HepG2 (cell line): ENCODE measurements around the gene CCDC57. TPM values are rescaled to one million over a fixed set of nuclear protein-coding genes. Genes with fewer than 3 reads are reported as not detected.

Source experiments
- ATF3 ChIP-seq: sonication (generic); formaldehyde crosslinking; IDR thresholded peaks from 2 replicates; pipeline ENCODE4 v1.4.0; 2020; ENCODE audit warnings: missing genetic modification reagents
- CC2D1A ChIP-seq: sonication (generic); formaldehyde crosslinking; IDR thresholded peaks from 2 replicates; pipeline ENCODE4 v1.8.1; 2023; ENCODE audit warnings: mild to moderate bottlenecking, missing genetic modification reagents
- DPF2 ChIP-seq: sonication (generic); formaldehyde crosslinking; IDR thresholded peaks from 2 replicates; pipeline ENCODE4 v1.4.0; 2020; ENCODE audit warnings: mild to moderate bottlenecking, low read depth, missing genetic modification reagents, borderline replicate concordance
- HBP1 ChIP-seq: IDR thresholded peaks from 2 replicates; pipeline ENCODE4 v1.6.1; 2016; ENCODE audit warnings: low read depth, control low read depth
- HOXA5 ChIP-seq: sonication (generic); formaldehyde crosslinking; IDR thresholded peaks from 2 replicates; pipeline ENCODE4 v1.4.0; 2020; ENCODE audit warnings: missing genetic modification reagents
- HOXD1 ChIP-seq: sonication (generic); formaldehyde crosslinking; IDR thresholded peaks from 2 replicates; pipeline ENCODE4 v1.5.0; 2020; ENCODE audit warnings: missing genetic modification reagents
- IRX3 ChIP-seq: sonication (generic); formaldehyde crosslinking; IDR thresholded peaks from 2 replicates; pipeline ENCODE4 v1.8.1; 2023; ENCODE audit warnings: mild to moderate bottlenecking, low read depth, missing genetic modification reagents, borderline replicate concordance
- KAT8 ChIP-seq: IDR thresholded peaks from 2 replicates; pipeline ENCODE4 v1.6.1; 2016; ENCODE audit warnings: missing genetic modification reagents, missing compliant biosample characterization
- KMT2A ChIP-seq: sonication (generic); formaldehyde crosslinking; IDR thresholded peaks from 2 replicates; pipeline ENCODE4 v1.4.0; 2020; ENCODE audit warnings: missing genetic modification reagents
- LBX2 ChIP-seq: sonication (generic); formaldehyde crosslinking; IDR thresholded peaks from 2 replicates; pipeline ENCODE4 v1.5.0; 2020; ENCODE audit warnings: missing genetic modification reagents, mild to moderate bottlenecking, borderline replicate concordance
- MEF2D ChIP-seq: sonication (generic); formaldehyde crosslinking; IDR thresholded peaks from 2 replicates; pipeline ENCODE4 v1.5.1; 2020; ENCODE audit warnings: mild to moderate bottlenecking, missing genetic modification reagents
- NFAT5 ChIP-seq: sonication (generic); formaldehyde crosslinking; IDR thresholded peaks from 2 replicates; pipeline ENCODE4 v1.4.0; 2020; ENCODE audit warnings: missing genetic modification reagents
- NFIC ChIP-seq: IDR thresholded peaks from 2 replicates; pipeline ENCODE4 v1.6.1; 2012; ENCODE audit warnings: mild to moderate bottlenecking, low read length, inconsistent platforms
- ONECUT2 ChIP-seq: sonication (generic); formaldehyde crosslinking; IDR thresholded peaks from 2 replicates; pipeline ENCODE4 v1.4.0; 2020; ENCODE audit warnings: missing genetic modification reagents
- SMYD3 ChIP-seq: sonication (generic); formaldehyde crosslinking; IDR thresholded peaks from 2 replicates; pipeline ENCODE4 v1.8.1; 2023; ENCODE audit warnings: mild to moderate bottlenecking, missing genetic modification reagents
- THAP8 ChIP-seq: sonication (generic); formaldehyde crosslinking; IDR thresholded peaks from 2 replicates; pipeline ENCODE4 v1.5.1; 2020; ENCODE audit warnings: missing genetic modification reagents, mild to moderate bottlenecking, borderline replicate concordance
- TMF1 ChIP-seq: sonication (generic); formaldehyde crosslinking; IDR thresholded peaks from 2 replicates; pipeline ENCODE4 v1.8.1; 2022; ENCODE audit warnings: low read depth, missing genetic modification reagents
- ZNF124 ChIP-seq: sonication (generic); formaldehyde crosslinking; IDR thresholded peaks from 2 replicates; pipeline ENCODE4 v1.4.0; 2020; ENCODE audit warnings: missing genetic modification reagents
- ZNF556 ChIP-seq: sonication (generic); formaldehyde crosslinking; IDR thresholded peaks from 2 replicates; pipeline ENCODE4 v1.4.0; 2020; ENCODE audit warnings: mild to moderate bottlenecking, missing genetic modification reagents, borderline replicate concordance
- ZNF816 ChIP-seq: sonication (generic); formaldehyde crosslinking; IDR thresholded peaks from 2 replicates; pipeline ENCODE4 v1.8.0; 2022; ENCODE audit warnings: missing genetic modification reagents, mild to moderate bottlenecking, borderline replicate concordance
- ZSCAN31 ChIP-seq: sonication (generic); formaldehyde crosslinking; IDR thresholded peaks from 2 replicates; pipeline ENCODE4 v1.5.0; 2020; ENCODE audit warnings: low read depth, mild to moderate bottlenecking, missing genetic modification reagents
- polyA plus RNA-seq, 8 experiments: library from polyadenylated mRNA; depleted of rRNA in 3 of 8; stranded (reverse) in 7 of 8; unstranded in 1 of 8; fragments of >200 nt; fragmentation: Illumina TruSeq in 4 of 8; extraction: Trizol in 4 of 8; gene quantifications; 2 replicates each; pipeline versions ENCODE4 v1.2.1 to v1.2.3, GENCODE V29; 2011 to 2016; ENCODE audit warnings: low read depth in 4 of 8, missing spikeins in 1 of 8, mixed read lengths in 1 of 8; ENCODE audit not compliant: insufficient read depth in 1 of 8
- total RNA-seq, 5 experiments: library from RNA; depleted of rRNA; stranded (reverse); fragments of >200 nt; fragmentation: Illumina TruSeq; extraction: Trizol; gene quantifications; 2 replicates each; pipeline ENCODE4 v1.2.3, GENCODE V29; 2016; ENCODE audit warnings: low read depth in 1 of 5

CCDC57 gene
- total and polyA plus RNA-seq, 2 of the 13 experiments (the other 11 are each of a cell fraction or from before 2014, with no cell fraction given): 59.3 to 59.9 TPM

- peak; percentile 72; the same call in 1 of the 2 replicates for TF ChIP-seq IRX3
- peak; percentile 63; the same call in 1 of the 2 replicates for TF ChIP-seq MEF2D (CRISPR knock-in tag)
- peak; percentile 94 for TF ChIP-seq SMYD3 (CRISPR knock-in tag)
- peak; percentile 70; the same call in 1 of the 2 replicates for TF ChIP-seq KMT2A (CRISPR knock-in tag)
- peak; percentile 88 for TF ChIP-seq KAT8
- TF ChIP-seq TMF1: 0 out of 2 replicates have a peak, but pooled peaks have one; percentile 74
- 0 out of 2 replicates have a peak, but pooled peaks have one; percentile 86 for TF ChIP-seq THAP8
- TF ChIP-seq HBP1 (CRISPR knock-in tag): peak; percentile 64; the same call in 1 of the 2 replicates
- TF ChIP-seq CC2D1A (CRISPR knock-in tag): 0 out of 2 replicates have a peak, but pooled peaks have one; percentile 22
- TF ChIP-seq ZNF816 (CRISPR knock-in tag): 0 out of 2 replicates have a peak, but pooled peaks have one; percentile 74
- TF ChIP-seq ONECUT2 (CRISPR knock-in tag): no peak
- peak; percentile 95 for TF ChIP-seq ZSCAN31 (CRISPR knock-in tag)
- no peak for TF ChIP-seq ZNF124 (CRISPR knock-in tag)
- 0 out of 2 replicates have a peak, but pooled peaks have one; percentile 44 for TF ChIP-seq HOXA5
- peak; percentile 86; the same call in 1 of the 2 replicates for TF ChIP-seq ZNF556
- TF ChIP-seq HOXD1 (CRISPR knock-in tag): no peak
- TF ChIP-seq NFIC: no peak
- peak; percentile 39; the same call in 1 of the 2 replicates for TF ChIP-seq DPF2 (CRISPR knock-in tag)
- no peak; the same call in 1 of the 2 replicates for TF ChIP-seq ATF3
- TF ChIP-seq NFAT5: no peak; the same call in 1 of the 2 replicates
- TF ChIP-seq LBX2 (CRISPR knock-in tag): peak; percentile 44
These were observed 110.6 kb downstream of the CCDC57 start (continued) for GRCh38 chr17:82101767-82102679.
